Left renal cortex interstitium (tissue), 4 donors: Measurements from ENCODE around the gene ENTREP3. TPM values are rescaled to one million over a fixed set of nuclear protein-coding genes. Genes with fewer than 3 reads are reported as not detected.
A peak's percentile ranks its signal among the peaks of the same experiment; 100 is the strongest.
"Not testable (repeated sequence)": the region's sequence is repeated elsewhere in the genome, so short reads cannot be mapped to it uniquely, and the experiment has no call there.

Experiments used
- DNase-seq, 4 donors: peaks; one replicate each; pipeline ENCODE4 v3.0.0-alpha.2; 2013; ENCODE audit warnings: low read depth in 4 of 4, low spot score in 2 of 4, missing footprints in 1 of 4
- polyA plus RNA-seq, 4 donors: library from polyadenylated mRNA; unstranded; fragments of 120-200 nt; gene quantifications; one replicate each; pipeline ENCODE4 v1.2.1, GENCODE V29; 2013; ENCODE audit not compliant: insufficient read length in 4 of 4

The ENTREP3 gene
- polyA plus RNA-seq, 4 donors: 18.7 to 34.5 (median 28.5) TPM

DNA sequence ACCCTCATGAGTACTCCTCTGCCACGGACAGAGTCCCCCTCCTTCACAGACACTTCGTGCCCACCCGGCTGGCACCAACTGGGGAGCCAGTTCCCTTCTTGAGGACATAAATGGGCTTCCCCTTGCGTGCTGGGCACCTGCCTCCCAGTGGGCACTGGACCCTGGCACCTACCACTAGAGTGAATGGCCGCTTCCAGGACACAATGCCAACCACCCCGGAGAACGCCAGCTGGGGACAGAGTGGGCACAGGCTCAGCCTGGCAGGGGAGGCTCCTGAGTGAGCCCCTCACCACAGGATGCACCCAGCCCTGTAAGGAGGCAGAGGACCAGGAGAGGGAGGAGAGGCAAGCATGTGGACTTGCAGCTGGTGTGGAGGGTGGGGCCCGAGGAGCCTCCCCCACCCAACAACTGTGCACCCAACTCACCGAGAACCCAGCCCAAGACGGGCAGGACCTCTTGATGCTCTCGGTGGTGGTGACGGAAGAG, 1.0 kb downstream of the ENTREP3 start:
- DNase-seq: no peak

DNA sequence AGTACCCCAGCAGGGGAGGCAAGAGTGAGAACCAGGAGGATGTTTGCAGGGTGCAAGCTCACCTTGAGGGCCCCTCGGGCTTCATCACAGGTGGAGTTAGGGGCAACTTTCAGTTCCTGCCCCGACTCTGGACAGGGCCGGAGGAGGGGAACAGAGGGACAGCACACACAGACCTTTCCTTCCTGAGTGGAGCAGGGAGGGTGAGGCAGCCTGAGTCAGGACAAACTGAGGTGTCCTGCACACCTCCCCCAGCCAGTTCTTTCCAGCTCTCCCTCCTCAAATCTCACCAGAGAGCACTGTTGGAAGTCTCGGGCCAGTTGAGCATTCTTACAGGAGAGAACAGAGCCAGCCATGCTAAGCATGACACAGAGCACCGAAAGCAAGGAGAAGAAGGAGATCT, 1.5 kb downstream of the ENTREP3 start:
- no peak for DNase-seq

DNA sequence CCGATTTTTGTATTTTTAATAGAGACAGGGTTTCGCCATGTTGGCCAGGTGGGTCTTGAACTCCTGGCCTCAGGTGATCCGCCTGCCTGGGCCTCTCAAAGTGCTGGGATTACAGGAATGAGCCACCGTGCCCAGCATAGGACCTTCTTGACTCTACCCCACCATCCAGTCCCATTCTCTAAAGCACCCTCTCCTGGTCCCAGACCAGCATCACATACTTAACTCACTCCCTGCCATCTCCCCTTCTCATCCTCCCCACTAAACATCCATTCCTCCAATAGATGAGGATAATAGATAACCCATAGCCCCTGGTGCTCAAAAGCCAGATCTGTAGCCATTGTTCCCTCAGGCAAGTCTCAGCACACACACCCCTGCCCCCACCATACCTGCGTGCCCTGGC, 2.1 kb downstream of the ENTREP3 start:
- DNase-seq: no peak

DNA sequence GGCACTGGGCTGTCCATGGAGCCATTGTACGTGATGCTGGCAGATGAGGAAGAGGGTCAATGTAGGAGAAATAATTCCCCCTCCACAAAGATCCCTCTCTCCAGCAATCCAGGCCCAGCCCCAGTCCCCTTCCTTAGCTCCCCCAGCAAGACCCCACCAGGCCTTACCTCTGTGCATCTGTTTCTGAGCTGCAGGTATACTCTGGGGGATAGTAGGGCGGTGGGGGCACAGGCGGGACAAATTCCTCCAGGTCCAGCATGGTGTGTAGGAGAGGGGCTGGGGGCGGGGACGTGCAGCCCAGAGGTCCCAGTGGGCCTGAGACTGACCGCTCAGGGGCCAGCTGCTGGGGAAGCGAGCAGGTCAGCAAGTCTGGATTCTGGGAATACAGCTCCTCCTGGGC, 3.7 kb downstream of the ENTREP3 start:
- no peak for DNase-seq

DNA sequence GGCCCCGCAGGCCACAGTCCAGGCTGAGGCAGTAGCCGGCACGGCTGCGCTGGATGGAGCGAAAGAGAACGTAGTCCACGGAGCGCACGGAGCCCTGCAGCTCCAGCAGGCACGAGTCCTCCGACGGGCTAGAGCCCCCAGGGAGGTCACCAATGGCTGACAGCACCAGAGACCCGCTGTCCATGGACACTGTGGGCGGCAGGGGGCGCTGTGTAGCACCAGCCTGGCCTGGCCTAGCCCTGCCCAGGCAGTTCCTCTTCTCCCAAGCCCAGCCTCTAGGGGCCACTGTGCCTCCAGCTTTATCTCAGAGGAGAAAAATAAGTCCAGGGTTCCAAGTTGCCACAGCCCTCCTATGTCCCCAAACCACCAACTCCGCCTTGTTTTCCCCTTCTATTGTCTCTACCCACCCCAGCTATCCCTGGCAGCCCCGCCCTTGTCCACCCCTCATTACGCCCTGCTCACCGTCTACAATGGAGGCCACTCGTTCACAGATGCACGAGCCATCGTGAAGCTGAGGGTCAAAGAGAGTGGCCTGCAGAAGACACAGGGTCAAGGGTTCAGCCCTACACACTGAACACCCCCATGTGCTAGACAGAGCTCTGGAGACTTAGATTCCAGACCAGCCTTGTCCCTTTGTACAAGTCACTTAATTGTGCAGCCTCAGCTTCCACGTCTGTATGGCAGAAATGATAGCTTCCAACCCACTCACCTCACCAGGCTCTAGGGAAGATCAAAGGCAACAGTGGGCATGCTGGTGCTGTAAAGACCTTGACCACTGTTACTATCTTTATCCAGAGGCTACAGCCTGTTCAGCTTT, 4.4 kb downstream of the ENTREP3 start:
- DNase-seq: peak in 2 of 4 donors; percentile 83 to 91

DNA sequence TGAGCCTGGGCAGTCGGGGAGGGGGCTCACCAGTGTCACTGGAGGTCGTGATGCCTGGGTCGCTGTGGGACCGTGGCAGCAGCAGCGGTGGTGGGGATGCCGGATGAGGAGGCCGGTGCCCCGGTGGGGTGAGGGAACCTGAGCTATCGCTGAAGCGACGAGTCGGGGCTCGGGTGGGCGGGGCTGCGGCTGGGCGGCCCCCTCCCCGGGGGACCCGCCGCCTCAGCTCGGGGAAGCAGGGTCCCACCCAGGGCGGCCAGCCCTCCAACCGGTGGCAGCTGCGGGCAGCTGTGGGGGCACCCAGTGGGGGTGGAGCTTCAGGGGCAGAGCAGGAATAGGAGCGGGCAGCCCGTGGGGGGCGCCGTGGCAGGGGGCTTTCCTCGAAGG, 5.0 kb downstream of the ENTREP3 start:
- DNase-seq: no peak

DNA sequence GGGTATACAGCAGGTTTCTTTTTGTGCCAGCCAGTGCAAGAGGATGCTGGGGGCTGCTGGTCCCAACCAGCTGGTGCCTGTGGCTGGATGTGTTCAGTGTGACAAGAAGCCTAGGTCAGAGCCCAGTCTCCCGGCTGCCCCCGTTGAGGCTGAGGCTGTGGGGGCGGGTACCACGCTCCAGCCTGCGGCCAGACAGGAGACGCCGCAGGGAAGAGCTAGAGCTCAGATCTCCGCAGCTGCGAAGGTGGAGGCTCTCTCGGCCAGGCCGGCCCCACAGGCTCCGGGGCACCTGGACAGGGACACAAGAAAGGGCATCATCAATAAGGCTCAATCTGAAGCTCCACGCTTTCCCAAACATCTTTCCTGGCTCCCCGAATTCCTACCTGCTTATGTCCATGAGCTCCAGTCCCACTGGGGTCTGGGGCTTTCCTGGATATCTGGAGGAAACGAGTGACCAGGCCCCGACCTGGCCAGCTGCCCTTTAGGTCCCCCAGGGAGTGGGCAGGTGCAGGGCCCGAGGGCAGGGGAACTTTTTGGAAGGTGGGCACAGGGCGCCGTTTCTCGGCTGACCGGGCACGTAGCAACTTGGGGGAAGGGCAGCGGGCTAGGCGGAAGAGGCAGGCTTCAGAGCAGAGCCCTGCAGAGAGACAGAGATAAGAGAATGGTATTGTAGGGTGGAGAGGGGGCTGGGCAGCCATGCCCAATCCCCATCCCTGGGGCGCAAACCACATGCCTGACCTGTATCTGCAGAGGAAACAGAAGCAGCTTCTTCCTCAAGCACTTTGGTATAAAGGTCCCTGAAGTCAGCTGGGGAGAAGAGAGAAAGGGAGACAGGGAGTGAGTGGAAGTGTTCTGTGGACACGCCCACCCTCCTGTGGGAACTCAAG, 7.4 kb downstream of the ENTREP3 start:
- no peak for DNase-seq

DNA sequence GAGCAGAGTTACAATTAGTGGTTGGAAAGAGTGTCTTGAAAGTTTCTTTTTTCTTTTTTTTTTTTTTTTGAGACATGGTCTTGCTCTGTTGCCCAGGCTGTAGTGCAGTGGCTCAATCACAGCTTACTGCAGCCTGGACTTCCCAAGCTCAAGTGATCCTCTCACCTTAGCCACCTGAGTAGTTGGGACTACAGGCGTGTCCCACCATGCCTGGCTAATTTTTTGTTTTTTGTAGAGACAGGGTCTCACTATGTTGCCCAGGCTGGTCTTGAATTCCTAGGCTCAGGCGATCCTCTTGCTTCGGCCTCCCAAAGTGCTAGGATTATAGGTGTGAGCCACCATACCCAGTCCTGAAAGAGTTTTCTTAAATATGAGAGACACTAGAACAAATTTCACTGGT, 8.5 kb downstream of the ENTREP3 start:
- not testable (repeated sequence) for DNase-seq

DNA sequence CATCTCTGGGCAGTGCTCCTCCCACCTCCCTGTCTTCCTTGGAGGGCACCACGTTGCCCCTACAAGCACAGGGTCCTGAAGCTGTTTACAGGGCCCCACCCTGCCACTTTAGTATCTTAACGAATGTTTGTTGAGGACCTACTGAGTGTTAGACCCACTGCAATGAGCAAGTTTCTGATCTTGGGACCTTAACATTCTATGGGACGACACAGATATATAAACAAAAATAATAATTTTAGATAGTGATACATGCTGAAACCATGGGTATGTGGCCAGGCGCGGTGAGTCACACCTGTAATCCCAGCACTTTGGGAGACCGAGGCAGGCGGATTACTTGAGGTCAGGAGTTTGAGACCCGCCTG, 10.1 kb downstream of the ENTREP3 start:
- no peak for DNase-seq

DNA sequence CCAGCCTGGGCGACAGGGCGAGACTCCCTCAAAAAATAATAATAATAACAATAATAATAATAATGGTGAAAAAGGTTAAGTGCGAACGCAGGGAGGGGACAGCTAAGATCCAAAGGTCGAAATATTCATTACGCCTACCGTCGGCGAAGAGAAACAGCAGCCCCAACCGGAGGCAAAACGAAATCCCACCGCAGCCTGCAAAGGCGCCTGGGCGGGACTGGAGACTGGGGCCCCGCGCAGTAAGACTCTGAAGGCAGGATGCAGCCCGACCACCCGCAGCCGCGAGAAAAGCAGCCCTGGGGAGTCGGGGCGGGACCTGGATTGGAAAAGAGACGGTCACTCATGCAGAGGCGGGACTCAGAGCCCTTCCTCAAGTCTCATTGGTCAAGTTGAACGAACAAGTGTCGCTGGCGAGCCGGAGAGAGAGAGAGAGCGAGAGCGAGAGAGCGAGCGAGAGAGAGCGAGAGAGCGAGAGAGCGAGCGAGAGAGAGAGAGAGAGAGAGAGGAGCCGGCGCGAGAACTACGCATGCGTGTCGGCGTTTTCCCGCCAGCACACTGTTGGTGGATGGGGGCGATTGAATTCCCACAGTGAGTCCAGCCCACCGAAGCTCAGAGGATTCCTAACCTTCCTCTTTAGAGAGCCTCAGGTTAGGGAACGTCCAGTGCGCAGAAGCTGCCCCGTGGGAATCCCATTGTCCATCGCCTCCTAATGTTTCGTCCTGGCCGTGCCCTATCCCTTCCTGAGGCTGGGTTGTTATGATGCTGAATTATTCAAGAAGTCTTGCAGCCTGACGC, 10.7 kb downstream of the ENTREP3 start:
- DNase-seq: peak; percentile 94 to 100 (median 98)

DNA sequence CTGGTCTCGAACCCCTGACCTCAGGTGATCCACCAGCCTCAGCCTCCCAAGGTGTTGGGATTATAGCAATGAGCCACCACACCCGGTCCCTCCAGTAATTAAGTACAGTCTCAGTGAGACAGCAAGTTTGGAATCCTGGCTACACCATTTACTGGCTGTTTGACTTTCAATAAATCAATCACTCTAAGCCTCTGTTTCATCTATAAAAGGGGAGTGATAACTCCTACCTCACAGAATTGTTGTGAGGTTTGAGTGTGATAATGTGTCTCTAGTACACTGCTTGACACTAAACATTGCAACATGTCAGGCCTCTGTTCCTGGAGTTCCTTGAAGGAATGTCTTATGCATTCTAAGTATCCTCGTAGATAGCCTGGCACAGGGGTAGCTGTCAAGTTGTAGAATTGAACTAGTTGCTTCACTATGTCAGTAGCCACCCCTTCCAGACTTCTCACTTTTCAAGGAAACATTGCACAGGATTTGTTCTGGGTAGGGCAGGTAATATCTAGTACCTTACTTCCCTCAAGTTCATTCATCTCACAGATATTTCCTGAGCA, 12.4 kb downstream of the ENTREP3 start:
- no peak for DNase-seq

DNA sequence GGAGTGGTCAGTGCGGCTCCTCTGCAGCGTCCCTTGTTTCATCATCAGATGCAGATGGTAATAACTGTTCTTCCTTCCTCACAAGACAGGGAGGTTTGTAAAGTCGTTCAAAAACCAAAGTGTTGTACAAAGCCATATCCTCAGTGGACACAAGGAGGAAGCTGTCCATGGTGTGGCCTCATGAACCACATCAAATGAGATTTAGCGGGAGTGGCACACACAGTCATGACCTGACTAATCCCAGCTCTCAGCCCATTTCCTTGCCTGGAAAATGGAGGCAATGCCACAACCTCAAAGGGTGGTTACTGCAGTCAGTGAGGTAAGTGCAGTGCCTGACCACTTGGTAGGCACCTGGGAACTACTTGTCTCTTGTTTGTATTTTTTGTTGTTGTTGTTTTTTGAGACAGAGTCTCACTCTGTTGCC, 13.4 kb downstream of the ENTREP3 start:
- DNase-seq: no peak

DNA sequence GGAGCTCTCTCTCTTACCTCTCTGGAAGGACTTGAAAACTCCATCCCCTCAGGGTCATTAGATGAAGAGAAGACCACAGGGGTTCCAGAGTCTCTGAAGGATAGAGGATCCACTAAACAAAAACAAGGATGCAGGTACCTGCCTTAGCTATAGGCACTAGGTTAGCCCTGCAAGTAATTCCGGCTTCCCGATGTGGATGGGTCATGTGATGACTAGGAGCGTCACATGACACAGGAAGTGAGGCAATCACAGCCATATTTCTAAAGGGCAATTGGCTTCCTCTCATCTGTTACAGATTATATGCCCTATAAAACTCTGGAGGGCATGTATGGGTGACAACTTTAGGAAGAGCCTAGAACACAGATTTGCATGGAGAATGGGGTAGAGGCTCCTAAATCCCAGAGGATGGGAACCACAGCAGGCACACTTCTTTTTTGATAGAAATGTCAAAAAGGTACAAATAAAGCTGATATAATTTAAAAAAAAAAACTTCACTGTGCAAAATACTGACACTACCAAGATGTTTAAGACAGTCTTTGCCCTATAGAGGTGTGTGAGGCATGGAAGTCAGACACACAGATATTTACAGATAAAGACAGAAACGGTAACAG, 14.1 kb downstream of the ENTREP3 start:
- DNase-seq: no peak

DNA sequence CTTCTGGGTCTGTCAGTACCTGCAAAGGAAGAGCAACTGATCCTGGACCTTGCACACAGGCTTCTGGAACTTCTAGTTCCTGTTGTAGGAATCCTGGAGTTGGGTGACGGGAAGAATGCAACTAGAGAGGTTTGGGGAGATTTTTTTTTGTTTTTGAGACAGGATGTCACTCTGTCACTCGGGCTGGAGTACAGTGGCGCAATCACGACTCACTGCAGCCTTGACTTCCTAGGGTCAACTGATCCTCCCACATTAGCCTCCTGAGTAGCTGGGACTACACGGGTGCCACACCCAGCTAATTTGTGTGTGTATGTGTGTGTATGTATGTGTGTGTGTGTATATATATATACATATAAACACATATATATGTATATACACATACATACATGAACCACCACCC, 18.8 kb downstream of the ENTREP3 start:
- DNase-seq: no peak

DNA sequence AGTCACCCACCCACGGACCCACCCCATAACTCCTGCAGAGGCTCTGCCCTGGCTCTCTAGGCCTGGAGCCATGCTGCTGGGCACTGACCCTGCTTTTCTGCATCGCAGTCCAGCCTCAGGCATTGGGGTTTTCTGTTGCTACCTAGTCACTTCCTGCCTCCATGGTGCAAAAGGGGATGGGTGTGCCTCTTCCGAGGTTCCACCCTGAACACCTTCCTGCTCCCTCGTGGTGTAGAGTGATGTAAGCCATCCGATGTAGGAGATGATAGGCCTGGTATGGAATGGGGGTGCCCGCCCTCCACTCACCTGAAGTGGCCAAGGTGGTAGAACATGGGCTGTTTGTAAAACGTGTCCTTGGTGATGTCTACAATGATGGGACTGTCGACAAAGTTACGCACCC, 19.9 kb downstream of the ENTREP3 start:
- not testable (repeated sequence) for DNase-seq

DNA sequence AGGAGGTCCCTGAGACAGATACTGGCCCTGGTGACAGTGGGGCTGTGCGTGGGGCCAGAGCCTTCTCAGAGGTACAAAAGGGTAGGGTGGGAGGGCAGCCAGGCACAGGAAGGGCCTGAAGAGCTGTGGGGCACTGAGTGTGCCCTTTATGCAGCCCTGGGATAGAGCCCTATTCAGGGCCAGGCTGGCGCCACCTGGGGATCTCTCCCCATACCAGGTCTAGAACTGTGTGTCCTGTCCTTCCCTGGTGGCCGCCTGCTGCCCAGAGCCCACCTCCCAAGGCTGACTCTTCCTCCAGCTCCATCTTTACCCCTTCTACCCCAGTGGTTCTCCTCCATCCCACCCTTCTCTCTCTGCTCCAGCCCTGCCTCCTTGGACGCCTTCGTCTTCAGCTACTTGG, 21.8 kb downstream of the ENTREP3 start:
- DNase-seq: not testable (repeated sequence)

DNA sequence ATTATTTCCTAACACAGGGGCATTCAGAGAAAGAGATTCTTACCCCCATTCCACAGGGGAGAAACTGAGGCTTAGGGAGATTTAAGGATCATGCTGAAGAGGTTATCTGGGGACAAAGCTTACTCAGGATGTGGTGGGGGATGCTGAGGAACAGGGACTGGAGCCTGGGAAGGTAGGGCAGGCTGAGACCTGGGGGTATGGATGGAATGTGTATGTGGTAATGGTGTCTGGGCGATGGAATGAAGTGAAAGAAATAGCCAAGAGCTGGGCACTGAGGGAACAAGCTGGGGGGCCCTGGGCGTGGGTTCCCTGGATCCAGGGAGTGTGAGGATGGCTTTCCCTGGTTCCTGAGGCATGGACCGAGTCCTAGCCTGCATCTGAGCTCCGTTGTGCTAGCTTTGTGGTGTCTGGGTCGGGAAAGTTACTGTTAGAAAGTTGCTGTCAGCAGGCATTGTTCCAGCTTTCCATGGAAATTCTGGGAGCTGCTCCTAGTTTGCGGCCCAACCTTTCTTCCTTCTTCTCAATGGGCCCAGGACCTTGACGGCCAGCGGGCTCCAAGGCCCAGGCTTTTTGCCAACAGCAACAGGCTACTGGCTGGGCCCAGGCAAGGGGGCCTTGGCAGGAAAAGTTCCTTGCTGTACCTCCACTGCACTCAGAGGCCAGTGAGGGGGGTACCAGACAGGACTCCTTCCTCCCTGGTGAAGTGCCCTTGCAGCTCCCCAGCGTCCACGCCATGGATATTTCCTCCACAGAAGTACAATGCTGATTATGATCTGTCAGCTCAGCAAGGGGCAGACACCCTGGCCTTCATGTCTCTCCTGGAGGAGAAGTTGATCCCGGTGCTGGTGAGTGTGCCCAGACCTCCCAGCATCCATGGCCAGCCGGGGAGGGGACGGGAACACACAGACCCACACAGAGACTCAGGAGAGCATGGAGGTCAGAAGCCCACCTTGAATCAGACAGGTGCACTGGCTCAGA, 23.0 kb downstream of the ENTREP3 start:
- DNase-seq: not testable (repeated sequence)

DNA sequence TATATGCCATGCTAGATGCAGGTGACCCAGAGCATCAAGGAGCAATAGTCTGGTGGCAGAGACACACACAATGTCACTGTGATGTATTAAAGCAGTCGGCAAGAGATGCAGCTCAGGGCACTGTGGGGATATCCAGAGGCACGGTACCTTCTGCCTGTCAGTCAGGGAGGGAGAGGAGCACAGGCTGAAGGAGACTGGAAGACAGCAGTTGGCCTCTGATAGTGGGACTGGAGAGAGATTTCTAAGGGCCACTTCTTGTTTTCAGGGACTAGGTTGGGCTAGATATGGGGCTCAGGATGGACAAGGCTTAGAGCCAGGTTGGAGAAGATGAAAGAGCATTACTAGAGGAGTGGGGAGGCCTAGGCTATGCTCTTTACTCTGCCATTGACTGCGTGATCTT, 24.0 kb downstream of the ENTREP3 start:
- not testable (repeated sequence) for DNase-seq

DNA sequence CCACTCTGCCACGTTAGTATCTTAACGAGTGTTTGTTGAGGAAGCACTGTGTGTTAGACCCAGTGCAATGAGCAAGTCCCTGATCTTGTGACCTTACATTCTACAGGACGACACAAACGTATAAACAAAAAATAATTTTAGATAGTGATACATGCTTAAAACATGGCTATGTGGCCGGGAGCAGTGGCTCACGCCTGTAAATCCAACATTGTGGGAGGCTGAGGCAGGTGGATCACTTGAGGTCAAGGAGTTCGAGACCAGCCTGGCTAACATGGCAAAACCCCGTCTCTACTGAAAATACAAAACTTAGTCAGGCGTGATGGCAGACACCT, 27.2 kb downstream of the ENTREP3 start:
- no peak for DNase-seq
